Epithelial cell of proximal tubule (primary cell): ENCODE data around the gene CERS6. TPM values are rescaled to one million over a fixed set of nuclear protein-coding genes. Genes with fewer than 3 reads are reported as not detected.

Experiments
- DNase-seq: peaks from one replicate; pipeline ENCODE4 v3.0.0-alpha.2; 2011; ENCODE audit warnings: low read depth
- H3K4me3 ChIP-seq: 2 replicates; pipeline ENCODE4 v1.5.1; 2011; ENCODE audit warnings: low read depth, mild to moderate bottlenecking, low read length
- total RNA-seq: library from RNA; depleted of rRNA; stranded (reverse); fragments of >200 nt; gene quantifications from 2 replicates; pipeline ENCODE4 v1.2.3, GENCODE V29; 2015
- TF ChIP-seq, protein P1 (sequence below): conservative IDR thresholded peaks from 2 replicates; pipeline ENCODE4 v1.5.1; 2012; ENCODE audit warnings: low read depth, mild to moderate bottlenecking, low read length

Gene CERS6
- total RNA-seq, 1 donor from 2014 or later = 11.6 TPM

DNA sequence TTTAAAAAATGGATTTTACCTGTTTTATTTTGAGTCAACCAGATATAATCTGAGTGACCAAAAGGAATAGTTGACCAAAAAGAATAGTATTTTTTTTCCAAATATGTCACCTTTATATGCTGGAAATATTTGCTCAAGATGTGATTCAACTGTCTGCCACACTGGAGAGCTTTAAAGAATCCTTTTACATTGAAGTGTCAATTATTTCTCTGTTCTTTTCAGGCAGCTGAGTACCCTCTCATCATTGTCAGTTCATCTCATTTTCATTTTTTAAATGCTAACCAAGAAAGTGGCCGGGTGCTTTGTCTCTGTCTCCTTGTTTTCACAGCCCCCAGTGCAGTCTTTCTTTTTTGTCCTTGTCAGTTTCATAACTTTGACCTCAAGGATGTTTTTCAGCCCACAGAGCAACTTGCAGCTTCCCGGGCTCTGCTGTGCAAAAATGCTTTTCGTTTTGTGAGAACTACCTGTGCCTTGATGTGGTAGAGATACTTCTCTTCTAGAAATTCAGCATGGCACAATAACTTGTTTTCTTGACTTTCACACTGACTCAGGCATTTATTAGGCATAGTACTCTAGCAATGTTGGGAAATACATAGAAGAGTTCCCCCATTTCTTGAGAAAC lies 23.4 kb upstream of the CERS6 start:
- no peak overlapping the region for H3K4me3 ChIP-seq
- TF ChIP-seq, protein P1, sequence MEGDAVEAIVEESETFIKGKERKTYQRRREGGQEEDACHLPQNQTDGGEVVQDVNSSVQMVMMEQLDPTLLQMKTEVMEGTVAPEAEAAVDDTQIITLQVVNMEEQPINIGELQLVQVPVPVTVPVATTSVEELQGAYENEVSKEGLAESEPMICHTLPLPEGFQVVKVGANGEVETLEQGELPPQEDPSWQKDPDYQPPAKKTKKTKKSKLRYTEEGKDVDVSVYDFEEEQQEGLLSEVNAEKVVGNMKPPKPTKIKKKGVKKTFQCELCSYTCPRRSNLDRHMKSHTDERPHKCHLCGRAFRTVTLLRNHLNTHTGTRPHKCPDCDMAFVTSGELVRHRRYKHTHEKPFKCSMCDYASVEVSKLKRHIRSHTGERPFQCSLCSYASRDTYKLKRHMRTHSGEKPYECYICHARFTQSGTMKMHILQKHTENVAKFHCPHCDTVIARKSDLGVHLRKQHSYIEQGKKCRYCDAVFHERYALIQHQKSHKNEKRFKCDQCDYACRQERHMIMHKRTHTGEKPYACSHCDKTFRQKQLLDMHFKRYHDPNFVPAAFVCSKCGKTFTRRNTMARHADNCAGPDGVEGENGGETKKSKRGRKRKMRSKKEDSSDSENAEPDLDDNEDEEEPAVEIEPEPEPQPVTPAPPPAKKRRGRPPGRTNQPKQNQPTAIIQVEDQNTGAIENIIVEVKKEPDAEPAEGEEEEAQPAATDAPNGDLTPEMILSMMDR = no peak
- no peak for DNase-seq

DNA sequence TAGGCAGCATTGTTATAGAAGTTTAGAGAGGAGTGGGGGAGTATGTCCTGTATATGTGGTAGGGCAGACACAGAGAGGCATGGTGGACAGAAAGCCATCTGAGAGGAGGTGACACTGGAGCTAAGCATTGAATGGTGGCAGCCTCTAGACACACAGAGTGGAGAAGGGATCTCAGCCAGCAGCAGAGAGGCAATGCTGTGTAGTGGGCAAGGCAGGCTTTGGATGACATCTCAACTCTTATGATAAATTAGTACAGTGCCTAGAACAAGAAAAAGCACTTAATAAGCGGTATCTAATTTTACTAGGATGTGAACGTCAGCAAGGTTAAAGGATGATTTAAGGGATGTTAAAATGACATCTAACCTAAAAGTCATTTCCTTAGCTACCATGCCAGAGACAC lies 22.5 kb upstream of the CERS6 start:
- TF ChIP-seq, protein P1 = no peak
- no peak overlapping the region for H3K4me3 ChIP-seq

DNA sequence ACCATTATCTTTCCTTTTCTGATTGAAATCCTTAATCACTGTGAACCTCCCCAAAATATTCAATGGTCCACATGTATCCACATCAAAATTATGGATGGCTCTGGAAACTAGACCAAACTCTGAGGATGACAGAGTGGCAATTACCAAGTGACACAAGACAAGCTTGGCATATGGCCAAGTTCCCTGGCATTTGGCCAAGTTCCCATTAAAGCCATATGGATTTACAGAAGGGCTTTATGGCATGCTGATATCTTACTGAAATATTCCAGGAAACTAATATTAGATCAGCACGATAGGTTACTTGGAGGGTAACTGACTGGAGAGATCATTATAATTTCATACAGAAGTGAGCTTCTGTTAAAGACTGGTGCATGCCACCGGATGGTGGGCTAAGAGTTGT lies 21.9 kb upstream of the CERS6 start:
- DNase-seq = no peak
- TF ChIP-seq, protein P1 = no peak
- H3K4me3 ChIP-seq = no peak overlapping the region

More for the DNA sequence above, 22.5 kb upstream of the CERS6 start:
- no peak for DNase-seq

DNA sequence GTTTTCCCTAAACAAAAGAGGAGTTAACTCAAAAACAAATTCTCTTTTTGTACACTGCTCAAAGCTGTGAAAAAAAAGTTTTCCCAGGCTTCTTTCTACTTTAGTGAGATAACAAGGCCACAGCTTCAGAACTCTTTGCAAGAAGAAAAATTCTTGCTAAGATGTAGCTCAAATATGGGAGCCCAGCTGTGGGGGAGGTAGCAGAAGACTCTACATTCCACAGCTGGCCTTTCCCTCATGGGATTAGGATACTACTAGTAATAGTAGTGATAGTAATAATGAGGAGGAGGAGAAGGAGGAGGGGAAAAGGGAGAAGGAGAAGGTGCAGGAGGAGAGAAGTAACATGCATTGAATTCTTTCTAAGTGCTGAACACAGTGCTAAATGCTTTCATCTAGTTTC lies 19.2 kb upstream of the CERS6 start:
- DNase-seq = no peak
- TF ChIP-seq, protein P1 = no peak

DNA sequence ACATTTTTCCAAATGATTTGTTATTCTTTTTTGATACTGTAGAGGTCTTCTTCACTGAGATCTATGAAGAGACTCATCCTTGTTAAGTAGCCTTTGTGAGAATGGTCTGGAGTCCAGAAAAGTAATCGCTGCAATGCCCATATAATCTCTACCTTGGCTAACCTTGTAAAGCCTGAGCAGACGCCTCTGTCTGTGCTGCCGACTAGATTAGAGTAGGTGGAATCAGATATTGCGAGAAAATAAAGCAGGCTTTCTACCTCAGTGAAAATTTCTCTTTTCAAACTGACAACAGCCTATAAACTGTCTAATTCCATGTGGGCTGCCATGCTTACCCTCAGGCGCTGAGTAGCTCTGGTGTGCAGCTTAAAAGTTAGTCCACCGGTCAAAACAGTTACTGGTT lies 17.5 kb upstream of the CERS6 start:
- TF ChIP-seq, protein P1 = no peak
- DNase-seq = no peak
- no peak overlapping the region for H3K4me3 ChIP-seq

More for the DNA sequence above, 19.2 kb upstream of the CERS6 start:
- H3K4me3 ChIP-seq = no peak overlapping the region

DNA sequence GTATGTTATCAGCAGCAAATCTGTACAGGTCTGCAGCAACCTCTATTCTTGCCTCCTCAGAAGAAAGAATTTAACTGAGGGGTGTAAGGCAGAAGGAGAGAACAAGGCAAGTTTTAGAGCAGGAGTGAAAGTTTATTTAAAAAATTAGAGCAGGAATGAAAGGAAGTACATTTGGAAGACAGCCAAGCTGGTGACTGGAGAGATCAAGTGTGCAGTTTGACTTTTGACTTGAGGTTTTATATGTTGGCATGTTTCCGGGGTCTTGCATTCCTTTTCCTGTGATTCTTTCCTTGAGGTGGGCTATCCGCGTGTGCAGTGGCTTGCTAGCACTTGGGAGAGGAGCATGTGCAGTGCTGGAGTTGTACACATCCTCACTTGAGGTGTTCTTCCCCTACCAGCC lies 16.5 kb upstream of the CERS6 start:
- no peak overlapping the region for H3K4me3 ChIP-seq
- DNase-seq = no peak
- TF ChIP-seq, protein P1 = no peak

DNA sequence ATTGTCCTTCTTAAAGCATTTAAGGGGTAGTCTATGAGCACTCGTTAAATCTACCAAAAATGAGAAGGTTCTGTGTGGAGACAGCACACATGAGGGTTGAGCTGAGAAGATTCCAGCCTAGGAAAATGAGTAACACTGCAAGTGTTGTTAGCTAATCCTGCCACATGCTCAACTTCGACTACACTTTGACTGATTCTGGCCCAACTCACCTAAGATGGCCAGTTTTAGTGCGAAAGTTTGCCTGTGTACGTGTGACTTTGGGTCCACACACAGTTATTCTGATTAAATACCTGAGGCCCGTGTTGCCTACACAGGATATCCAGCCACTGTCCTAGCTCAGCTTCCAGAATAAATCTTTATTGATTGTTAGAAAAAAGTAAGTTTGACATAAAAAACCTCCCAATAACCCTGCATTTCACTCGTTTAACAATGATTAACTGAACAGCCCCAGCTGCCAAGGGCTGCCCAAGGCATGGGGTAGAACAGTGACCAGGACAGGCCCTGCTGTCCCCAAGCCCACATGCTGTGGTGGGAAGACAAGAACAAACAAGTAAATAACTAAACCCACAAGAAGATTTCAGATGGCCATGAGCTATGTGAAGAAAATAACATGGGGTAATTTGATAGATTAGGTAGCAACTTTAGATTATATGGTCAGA lies 14.7 kb upstream of the CERS6 start:
- no peak for DNase-seq
- TF ChIP-seq, protein P1 = no peak
- H3K4me3 ChIP-seq = no peak overlapping the region
